RCC 7860 (cell line): ENCODE measurements around the gene MLIP.

Experiments used
- DNase-seq: peaks from one replicate; pipeline ENCODE4 v3.0.0-alpha.2; 2015; ENCODE audit warnings: low spot score
- FAIRE-seq: peaks from 2 replicates; lab custom pipeline; 2012; peaks lifted over from hg19 to GRCh38; lab: Jason Lieb, UNC

Gene MLIP

DNA sequence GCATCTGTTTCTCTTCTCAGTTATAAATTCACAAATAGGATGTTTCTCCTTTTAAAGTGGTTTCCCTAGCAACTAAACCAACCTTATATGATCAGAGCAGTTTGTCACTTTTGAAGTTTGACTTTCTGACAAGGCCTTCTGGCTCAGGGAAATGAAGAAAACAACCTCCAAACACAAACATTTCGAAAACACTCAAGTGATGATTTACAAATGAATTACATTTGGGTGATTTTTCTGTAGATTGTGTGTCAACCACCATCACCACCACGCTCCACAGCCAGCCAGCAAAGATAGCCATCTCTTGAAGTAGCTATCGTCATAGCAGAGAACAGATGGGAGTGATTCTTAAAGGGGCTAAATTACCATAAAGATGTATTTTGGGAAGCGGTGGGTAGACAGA is 16.5 kb upstream of the MLIP start:
- no peak for FAIRE-seq
- DNase-seq: no peak

GRCh38 chr6:54095723-54096122 is 15.5 kb upstream of the MLIP start:
- FAIRE-seq (no peak), DNase-seq (no peak)

- FAIRE-seq: no peak
- no peak for DNase-seq
Observed at GRCh38 chr6:54096811-54097210, 14.4 kb upstream of the MLIP start.

GRCh38 chr6:54097753-54098152 is 13.5 kb upstream of the MLIP start:
- FAIRE-seq (no peak), DNase-seq (no peak)

GRCh38 chr6:54098450-54099044 is 12.7 kb upstream of the MLIP start:
- FAIRE-seq: no peak
- DNase-seq: no peak

DNA sequence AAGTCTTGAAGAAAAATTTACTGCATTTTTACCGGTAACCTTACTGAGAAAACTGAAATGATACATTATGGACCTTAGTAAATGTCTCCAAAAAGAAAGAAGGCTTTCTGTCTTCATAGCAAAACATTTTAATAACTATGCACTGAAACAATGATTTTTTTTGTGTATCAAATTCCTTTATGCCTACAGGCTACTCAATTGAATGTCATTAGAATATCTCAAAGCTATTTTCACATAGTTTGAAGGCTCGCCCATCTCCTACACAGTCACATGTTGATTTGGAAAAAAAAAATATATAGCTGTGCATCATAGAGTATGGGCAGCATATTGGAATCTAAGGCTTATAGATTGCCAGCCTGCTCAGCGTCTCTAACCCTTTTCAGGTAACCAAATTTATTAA is 12.0 kb upstream of the MLIP start:
- FAIRE-seq: no peak
- no peak for DNase-seq

DNA sequence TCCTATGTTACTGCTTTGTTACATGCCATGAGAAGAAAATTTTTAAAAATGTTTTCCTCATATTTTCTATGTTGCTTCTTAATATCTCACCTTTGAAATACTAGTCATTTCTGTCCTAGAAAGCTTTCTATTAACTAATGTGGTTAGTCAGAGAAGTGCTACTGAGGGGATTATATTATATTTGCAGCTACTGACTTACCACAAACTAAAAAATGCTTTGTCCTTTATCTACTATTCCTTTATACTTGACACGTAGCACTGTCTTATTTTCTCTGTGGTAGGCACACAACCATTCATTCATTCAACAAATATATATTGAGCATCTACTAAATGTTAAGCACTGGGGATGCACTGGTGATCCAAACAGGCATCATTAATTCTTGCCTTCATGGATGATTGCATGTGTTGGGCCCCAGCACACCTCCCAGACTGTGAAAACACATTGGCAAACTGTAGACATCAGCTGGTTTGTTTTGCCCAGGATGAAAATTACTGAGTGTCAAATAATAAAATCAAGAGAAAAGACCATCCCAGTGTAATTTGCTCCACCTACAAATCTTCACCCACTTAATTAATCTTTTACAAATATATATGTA is 10.7 kb upstream of the MLIP start:
- no peak for FAIRE-seq
- DNase-seq: no peak

GRCh38 chr6:54102238-54102637 is 9.0 kb upstream of the MLIP start:
- DNase-seq (no peak), FAIRE-seq (no peak)

GRCh38 chr6:54103497-54103896 is 7.7 kb upstream of the MLIP start:
- FAIRE-seq: no peak

DNA sequence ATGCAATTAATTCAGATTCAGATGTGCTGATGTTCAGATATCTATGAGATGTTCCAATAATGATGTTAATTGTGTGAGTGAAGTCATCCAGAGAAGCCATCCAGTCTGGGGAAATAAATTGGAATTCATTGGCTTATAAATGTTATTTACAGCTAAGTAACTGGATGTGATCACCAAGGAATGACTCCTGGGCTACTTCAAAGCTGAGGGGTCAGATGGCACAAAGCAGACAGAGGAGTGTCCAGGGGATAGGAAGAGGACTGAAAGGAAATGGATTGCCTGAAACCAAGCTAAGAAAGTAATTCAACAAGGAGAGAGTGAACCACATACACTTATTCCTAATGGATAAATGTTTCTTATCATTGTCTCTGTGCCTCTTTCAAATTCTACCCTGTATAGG is 4.5 kb upstream of the MLIP start:
- DNase-seq (no peak), FAIRE-seq (no peak)

More at GRCh38 chr6:54103497-54103896, 7.7 kb upstream of the MLIP start:
- no peak for DNase-seq

GRCh38 chr6:54107470-54108090 is 3.7 kb upstream of the MLIP start:
- DNase-seq (no peak), FAIRE-seq (no peak)

DNA sequence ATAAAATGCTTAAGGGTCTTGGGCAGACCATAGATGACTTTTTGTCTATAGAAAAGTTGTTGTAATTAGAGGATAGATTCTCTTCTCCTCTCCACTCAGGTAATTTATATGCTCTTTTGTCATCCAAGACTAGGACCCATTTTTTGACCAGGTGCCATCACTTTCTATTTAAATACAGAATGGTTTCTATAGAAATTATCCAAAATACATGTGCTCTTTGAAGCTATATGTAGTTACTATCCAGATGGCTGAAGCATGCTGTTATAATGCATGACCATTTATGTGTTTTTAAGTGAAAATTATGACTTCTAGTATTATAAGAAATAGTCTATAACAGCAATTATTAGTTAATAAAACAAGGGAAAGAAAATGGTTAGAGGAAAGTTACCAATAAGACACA is 3.0 kb upstream of the MLIP start:
- FAIRE-seq: no peak
- DNase-seq: no peak

DNA sequence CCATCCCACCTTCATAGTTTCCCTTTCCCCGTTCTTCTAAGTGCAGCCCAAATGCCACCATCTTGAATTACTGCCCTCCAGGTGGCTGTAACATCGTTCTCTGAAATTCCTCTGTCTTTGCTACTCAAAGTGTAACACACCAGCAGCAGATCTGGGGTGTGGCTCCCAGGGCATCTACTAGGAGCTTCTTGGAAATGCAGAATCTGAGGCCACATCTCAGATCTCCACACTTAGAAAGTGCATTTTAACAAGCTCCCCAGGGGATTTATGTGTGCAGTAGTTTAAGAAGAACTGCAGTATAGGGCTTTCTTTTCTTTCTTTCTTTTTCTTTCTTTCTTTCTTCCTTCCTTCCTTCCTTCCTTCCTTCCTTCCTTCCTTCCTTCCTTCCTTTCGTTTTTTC is 1.7 kb upstream of the MLIP start:
- DNase-seq (no peak), FAIRE-seq (no peak)

DNA sequence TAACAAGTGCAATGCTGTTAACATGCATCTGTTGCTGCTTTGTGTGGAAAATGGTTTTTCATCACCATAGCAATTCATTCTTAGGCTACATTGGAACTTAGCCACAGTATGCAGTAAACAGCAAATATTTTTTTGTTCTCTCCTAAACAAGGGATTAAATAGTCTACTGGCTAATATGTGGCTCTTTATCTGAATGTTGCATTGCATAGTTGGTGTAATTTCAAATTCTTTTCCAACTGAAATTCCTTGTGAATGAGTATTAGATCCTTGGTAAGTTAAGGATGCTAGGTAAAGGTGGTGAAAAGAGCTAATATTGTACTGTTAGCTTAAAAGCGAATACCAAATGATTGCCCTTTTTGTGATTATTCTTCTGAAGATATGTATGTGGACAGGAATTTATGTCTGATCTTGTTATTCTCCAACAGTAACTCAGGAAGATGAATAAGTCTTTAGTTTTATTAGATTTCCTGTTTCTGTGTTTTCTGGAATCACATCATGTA is 958 bp downstream of the MLIP start:
- FAIRE-seq (no peak), DNase-seq (no peak)

GRCh38 chr6:54114991-54115390 is 3.7 kb downstream of the MLIP start:
- FAIRE-seq (no peak), DNase-seq (no peak)

- no peak for FAIRE-seq
- no peak for DNase-seq
Observed at GRCh38 chr6:54115966-54116365, 4.7 kb downstream of the MLIP start.

DNA sequence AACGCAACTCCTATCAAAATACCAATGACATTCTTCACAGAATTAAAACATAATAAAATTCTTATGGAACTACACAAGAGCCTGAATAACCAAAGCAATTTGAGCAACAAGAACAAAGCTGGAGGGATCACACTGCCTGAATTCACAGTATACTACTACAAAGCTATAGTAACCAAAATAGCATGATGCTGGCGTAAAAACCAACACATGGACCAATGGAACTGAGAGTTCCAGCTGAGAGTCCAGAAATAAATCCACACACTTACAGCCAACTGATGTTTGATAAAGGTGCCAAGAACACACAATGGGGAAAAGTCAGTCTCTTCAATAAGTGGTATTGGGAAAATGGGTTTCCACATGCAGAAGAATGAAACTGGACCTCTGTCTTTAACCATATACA is 6.9 kb downstream of the MLIP start:
- FAIRE-seq (no peak), DNase-seq (no peak)

DNA sequence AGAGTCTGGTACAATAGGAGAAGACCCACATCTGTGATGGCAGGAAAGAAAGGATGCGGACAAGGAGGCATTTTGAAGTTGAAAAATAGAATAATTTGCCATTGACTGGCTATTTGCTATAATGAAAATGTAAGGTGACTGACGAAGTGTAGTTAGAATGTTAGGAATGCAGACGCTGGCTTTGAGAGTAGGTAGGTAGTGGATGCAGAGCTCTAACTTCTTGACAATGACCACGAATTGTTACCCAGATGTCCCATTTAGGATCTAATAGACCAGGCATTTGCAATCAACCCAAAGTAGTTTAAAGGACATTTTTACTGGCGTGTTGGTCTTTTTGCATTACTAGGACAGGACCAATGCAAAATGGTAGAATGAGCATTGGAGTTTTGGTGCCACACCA is 14.2 kb downstream of the MLIP start:
- no peak for FAIRE-seq
- DNase-seq: no peak

- DNase-seq (no peak), FAIRE-seq (no peak)
Observed at GRCh38 chr6:54130179-54130578, 18.9 kb downstream of the MLIP start.

DNA sequence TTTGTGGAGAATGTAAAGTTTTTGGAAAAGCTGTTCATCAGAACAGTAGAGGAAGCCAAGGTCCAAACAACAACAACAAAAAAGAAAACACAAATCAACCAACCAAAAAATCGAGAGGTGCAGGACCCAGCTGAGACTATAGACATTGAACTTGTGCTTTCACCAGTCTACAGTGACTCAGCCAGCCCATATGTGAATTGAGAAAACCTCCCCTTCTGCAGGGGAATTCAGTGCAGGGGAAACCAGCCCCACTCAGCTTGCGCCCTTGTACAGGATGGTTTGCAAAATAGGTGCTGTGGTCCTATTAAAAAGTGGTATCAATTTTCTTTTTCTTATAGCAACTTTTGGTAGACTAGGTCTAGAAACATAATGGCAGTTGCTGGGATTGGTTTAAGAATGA is 21.3 kb downstream of the MLIP start:
- FAIRE-seq: no peak
- DNase-seq: no peak

DNA sequence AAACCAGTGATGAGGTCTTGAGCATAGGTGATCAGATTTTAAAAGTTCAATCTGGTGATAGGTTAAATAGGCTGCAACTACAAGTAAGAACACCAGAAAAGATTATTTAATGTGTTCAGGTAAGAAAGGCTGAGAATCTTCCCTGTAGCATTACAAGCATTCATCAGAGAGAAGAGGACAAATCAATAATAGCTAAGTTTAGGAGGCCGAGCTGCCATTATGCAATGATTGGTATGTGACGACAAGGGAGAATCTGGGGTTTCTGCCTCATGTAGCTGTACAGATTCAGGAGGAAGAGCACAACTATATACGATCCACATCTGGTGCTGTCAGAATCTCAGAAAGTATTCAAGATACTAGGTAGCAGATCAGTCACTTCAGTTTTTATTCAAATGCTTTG is 21.9 kb downstream of the MLIP start:
- FAIRE-seq: no peak

DNA sequence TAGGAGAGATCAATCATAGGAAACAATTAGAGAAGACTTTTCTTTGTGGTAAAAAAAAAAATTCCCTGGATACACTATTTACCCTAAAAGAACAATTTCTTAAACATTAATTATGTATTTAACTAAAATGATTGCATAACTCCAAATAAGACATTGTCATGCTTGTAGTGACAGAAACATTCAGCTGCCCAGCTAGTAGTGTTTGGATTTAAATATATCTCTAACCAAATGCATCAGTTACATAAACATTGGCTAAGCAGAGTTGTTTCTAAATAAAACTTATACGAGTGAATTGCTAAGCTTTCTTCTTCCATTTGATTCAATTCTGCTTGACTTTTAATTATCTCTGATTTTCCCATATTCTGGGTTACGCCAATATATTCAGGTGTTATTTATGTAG is 23.7 kb downstream of the MLIP start:
- DNase-seq: no peak
- FAIRE-seq: no peak

More for the DNA sequence above, 21.9 kb downstream of the MLIP start:
- no peak for DNase-seq
